Pancreas (tissue), 10 donors: Measurements from ENCODE around the gene EXOSC7. TPM values are rescaled to one million over a fixed set of nuclear protein-coding genes. Genes with fewer than 3 reads are reported as not detected.
"Not testable (repeated sequence)": the region's sequence is repeated elsewhere in the genome, so short reads cannot be mapped to it uniquely, and the experiment has no call there.

ENCODE experiments used
- ATAC-seq, 4 donors: fragments of 200-7000 bp; cut with Tn5 transposase; one replicate each; pipeline versions ENCODE4 v1.8.0 to v1.9.1; 2020; ENCODE audit warnings: mild to moderate bottlenecking in 4 of 4, moderate library complexity in 4 of 4
- DNase-seq, 6 donors: peaks; one replicate each; pipeline ENCODE4 v3.0.0-alpha.2; 2020
- FAIRE-seq: peaks from 2 replicates; lab custom pipeline; 2012; peaks lifted over from hg19 to GRCh38; lab: Jason Lieb, UNC
- H3K27ac ChIP-seq, 4 donors: fragments of 200-600 bp; sonication (generic); 1 replicate in 3 of 4; 2 replicates in 1 of 4; pipeline versions ENCODE4 v1.5.0 to v1.8.0; 2020
- H3K27me3 ChIP-seq, 4 donors: fragments of 200-600 bp; one replicate each; pipeline ENCODE4 v1.8.0; 2021
- H3K36me3 ChIP-seq, 3 donors: fragments of 200-600 bp; sonication (generic) in 1 of 3; one replicate each; pipeline versions ENCODE4 v1.5.0 to v1.8.0; 2020 to 2021
- H3K4me1 ChIP-seq, 3 donors: fragments of 200-600 bp; one replicate each; pipeline ENCODE4 v1.8.0; 2021
- H3K4me3 ChIP-seq, 4 donors: fragments of 200-600 bp; sonication (generic) in 2 of 4; one replicate each; pipeline versions ENCODE4 v1.5.0 to v1.8.0; 2020 to 2021
- H3K9me3 ChIP-seq, 4 donors: fragments of 200-600 bp; one replicate each; pipeline ENCODE4 v1.8.0; 2021
- CTCF ChIP-seq, 4 donors: fragments of 200-600 bp; sonication (generic) in 3 of 4; IDR thresholded peaks; one replicate each; pipeline versions ENCODE4 v1.5.0 to v1.8.0; 2021; ENCODE audit warnings: antibody characterized with exemption in 4 of 4
- WGBS, 2 donors: extraction: QIAGEN DNeasy Blood & Tissue Kit; methylation state at CpG; one replicate each; pipeline ENCODE4 v1.1.7; 2013; 5-methylcytosine and 5-hydroxymethylcytosine counted together
- intact Hi-C, 3 donors: fragments of 100-400 bp; cut with DNase I; formaldehyde crosslinking; loops; one replicate each; pipeline versions ENCODE4 v1.11.1 to v1.14.2; 2022
- polyA plus RNA-seq, 2 donors: library from polyadenylated mRNA; stranded (reverse); fragments of 200-250 nt; gene quantifications; one replicate each; pipeline ENCODE4 v1.2.3, GENCODE V29; 2013
- total RNA-seq, 6 donors: library from RNA; stranded (reverse); fragmentation: NEBNext Ultra II Directional in 4 of 6; extraction: Animal tissue kit (Norgen Biotek cat#: 25700) in 4 of 6; gene quantifications; one replicate each; pipeline versions ENCODE4 v1.2.1 to v1.2.4, GENCODE V29; 2021 to 2023
- donor health status: healthy with polysubstance abuse.
- donor health status: DM: no; HTN: no; CAD: no; lungs with moderate emphysema.
- donor health status: DM: no; HTN: no; CAD: no.
- donor health status: control.
- donor health status: control.
- donor health status: Bipolar disorder and iron deficiency.
- donor health status: DM: yes; HTN: yes; CAD: no.
- donor health status: DM: no; HTN: no; CAD: no.
- donor health status: DM: no; HTN: no; CAD: no.
- donor health status: DM: yes; HTN: yes; CAD: no.

The EXOSC7 gene
- total and polyA plus RNA-seq, 8 donors, result 9.2 to 21.8 (median 13.5) TPM

- no peak for FAIRE-seq
- H3K36me3 ChIP-seq, result peaks cover 0 to 11% (median 0%) of the 10 kb centered on the region in 3 donors
- WGBS, 2 donors, result 92 to 94% methylated on average over 9 of the region's 9 CpGs
Measured at GRCh38 chr3:44942202-44942921, 33.7 kb upstream of the EXOSC7 start.

GRCh38 chr3:44948239-44948638 is 27.8 kb upstream of the EXOSC7 start:
- H3K36me3 ChIP-seq, result peaks cover 0 to 3% (median 0%) of the 10 kb centered on the region in 3 donors
- H3K27me3 ChIP-seq, result no peaks in the 10 kb centered on the region
- ATAC-seq (no peak), FAIRE-seq (no peak), DNase-seq (no peak)
- H3K4me1 ChIP-seq, result no peaks in the 10 kb centered on the region
- 96 to 98% methylated on average over 3 of the region's 3 CpGs for WGBS, 2 donors
- TF ChIP-seq CTCF (IDR thresholded peaks at IDR 0.05), result no peak
- intact Hi-C loops, result no loop called here
- H3K4me3 ChIP-seq, result no peak overlapping the region
- no peaks in the 10 kb centered on the region for H3K9me3 ChIP-seq
- H3K27ac ChIP-seq, result no peak overlapping the region

More at GRCh38 chr3:44942202-44942921, 33.7 kb upstream of the EXOSC7 start:
- Histone ChIP-seq H3K4me3 (no peak overlapping the region), H3K27me3 (no peaks in the 10 kb centered on the region), H3K27ac (no peak overlapping the region), H3K9me3 (no peaks in the 10 kb centered on the region), H3K4me1 (no peaks in the 10 kb centered on the region)
- ATAC-seq, result no peak
- intact Hi-C loops, result no loop called here
- TF ChIP-seq CTCF (IDR thresholded peaks at IDR 0.05), result no peak
- no peak for DNase-seq

GRCh38 chr3:44949770-44950169 is 26.3 kb upstream of the EXOSC7 start:
- not testable (repeated sequence) for FAIRE-seq
- 98 to 99% methylated on average over 4 of the region's 4 CpGs for WGBS, 2 donors

GRCh38 chr3:44950275-44950734 is 25.7 kb upstream of the EXOSC7 start:
- H3K4me1 ChIP-seq, result no peaks in the 10 kb centered on the region
- H3K4me3 ChIP-seq, result no peak overlapping the region
- no peaks in the 10 kb centered on the region for H3K36me3 ChIP-seq
- no peak overlapping the region for H3K27ac ChIP-seq
- ATAC-seq, result no peak
- FAIRE-seq, result no peak
- WGBS, 2 donors, result 90 to 92% methylated on average over 2 of the region's 2 CpGs
- intact Hi-C loops, result no loop called here
- TF ChIP-seq CTCF (IDR thresholded peaks at IDR 0.05), result no peak
- no peak for DNase-seq
- H3K9me3 ChIP-seq, result no peaks in the 10 kb centered on the region
- no peaks in the 10 kb centered on the region for H3K27me3 ChIP-seq

More at GRCh38 chr3:44949770-44950169, 26.3 kb upstream of the EXOSC7 start:
- H3K4me3 ChIP-seq, H3K36me3 ChIP-seq, H3K27ac ChIP-seq, ATAC-seq, H3K4me1 ChIP-seq, intact Hi-C loops, DNase-seq, H3K9me3 ChIP-seq, H3K27me3 ChIP-seq: not testable (repeated sequence)

GRCh38 chr3:44952689-44953088 is 23.4 kb upstream of the EXOSC7 start:
- intact Hi-C loops, result no loop called here
- no peak for TF ChIP-seq CTCF (IDR thresholded peaks at IDR 0.05)
- Histone ChIP-seq H3K4me1 (no peaks in the 10 kb centered on the region), H3K27ac (no peak overlapping the region), H3K36me3 (no peaks in the 10 kb centered on the region), H3K27me3 (no peaks in the 10 kb centered on the region), H3K9me3 (no peaks in the 10 kb centered on the region), H3K4me3 (no peak overlapping the region)
- ATAC-seq (no peak), DNase-seq (no peak), FAIRE-seq (no peak)
- 92 to 97% methylated on average over 3 of the region's 3 CpGs for WGBS, 2 donors
